K562 (cell line): ENCODE data around the gene TMEM129. TPM values are rescaled to one million over a fixed set of nuclear protein-coding genes. Genes with fewer than 3 reads are reported as not detected.

Experiments used
- BRD9 ChIP-seq: fragments of 450-650 bp; IDR thresholded peaks from 2 replicates; pipeline ENCODE4 v1.6.1; 2018; ENCODE audit warnings: low read depth; ENCODE audit not compliant: partially characterized antibody
- CBX3 ChIP-seq, 2 experiments: IDR thresholded peaks; 1 replicate in 1 of 2; 2 replicates in 1 of 2; pipeline ENCODE4 v1.6.1; 2012; ENCODE audit warnings: inconsistent platforms in 2 of 2, low read length in 2 of 2, borderline replicate concordance in 1 of 2, control low read depth in 1 of 2
- E2F3 ChIP-seq: fragments of 250-450 bp; sonication (Bioruptor Pico); IDR thresholded peaks from 2 replicates; pipeline ENCODE4 v1.4.0; 2020; ENCODE audit warnings: mild to moderate bottlenecking
- ELF1 ChIP-seq: fragments of 200-800 bp; sonication (Bioruptor generic); IDR thresholded peaks from 2 replicates; pipeline ENCODE4 v1.6.1; 2016; ENCODE audit warnings: missing genetic modification characterization, missing compliant biosample characterization
- ETV5 ChIP-seq: sonication (generic); formaldehyde crosslinking; IDR thresholded peaks from 2 replicates; pipeline ENCODE4 v1.4.0; 2020; ENCODE audit warnings: low read depth, mild to moderate bottlenecking, missing genetic modification reagents
- GATAD2B ChIP-seq: fragments of 450-650 bp; IDR thresholded peaks from 2 replicates; pipeline ENCODE4 v1.6.1; 2017; ENCODE audit warnings: mild to moderate bottlenecking, borderline replicate concordance
- HDAC2 ChIP-seq: fragments of 450-650 bp; IDR thresholded peaks from 2 replicates; pipeline ENCODE4 v1.6.1; 2016; ENCODE audit warnings: mild to moderate bottlenecking
- HINFP ChIP-seq: fragments of 450-650 bp; conservative IDR thresholded peaks from 2 replicates; pipeline ENCODE4 v1.6.1; 2016; ENCODE audit warnings: missing genetic modification characterization, low read depth, mild to moderate bottlenecking, control low read depth, missing compliant biosample characterization
- HMGN3 ChIP-seq: IDR thresholded peaks from 2 replicates; pipeline ENCODE4 v1.6.1; 2011; ENCODE audit warnings: borderline replicate concordance, low read depth, mild to moderate bottlenecking, mixed read lengths, low read length; ENCODE audit not compliant: insufficient read length; ENCODE audit errors: extremely low read depth
- KAT7 ChIP-seq: sonication (generic); formaldehyde crosslinking; IDR thresholded peaks from 2 replicates; pipeline ENCODE4 v1.8.0; 2022; ENCODE audit warnings: missing genetic modification reagents, mild to moderate bottlenecking, borderline replicate concordance
- L3MBTL2 ChIP-seq: fragments of 450-650 bp; IDR thresholded peaks from 2 replicates; pipeline ENCODE4 v1.6.1; 2016; ENCODE audit warnings: mild to moderate bottlenecking, moderate library complexity
- MEF2D ChIP-seq: conservative IDR thresholded peaks from 2 replicates; pipeline ENCODE4 v1.6.1; 2016; ENCODE audit warnings: low read depth, missing genetic modification characterization, missing compliant biosample characterization
- NONO ChIP-seq, 2 experiments: fragments of 200-400 bp in 1 of 2; fragments of 450-650 bp in 1 of 2; formaldehyde crosslinking in 1 of 2; IDR thresholded peaks; 2 replicates each; pipeline ENCODE4 v1.6.1; 2017; ENCODE audit warnings: low read depth in 2 of 2, mild to moderate bottlenecking in 2 of 2, moderate library complexity in 2 of 2, low read length in 1 of 2
- POLR2AphosphoS5 ChIP-seq: IDR thresholded peaks from 2 replicates; pipeline ENCODE4 v1.6.1; 2011; ENCODE audit warnings: mild to moderate bottlenecking, low read depth, low read length, moderate library complexity; ENCODE audit not compliant: control insufficient read depth, insufficient read depth
- RB1 ChIP-seq: fragments of 450-650 bp; IDR thresholded peaks from 2 replicates; pipeline ENCODE4 v1.6.1; 2017; ENCODE audit warnings: low read depth, mild to moderate bottlenecking
- RBM15 ChIP-seq: fragments of 200-400 bp; formaldehyde crosslinking; IDR thresholded peaks from 2 replicates; pipeline ENCODE4 v1.6.1; 2018; ENCODE audit warnings: mild to moderate bottlenecking, low read length, moderate library complexity; ENCODE audit not compliant: insufficient read depth
- SNRNP70 ChIP-seq: fragments of 200-400 bp; formaldehyde crosslinking; optimal IDR thresholded peaks from 2 replicates; pipeline ENCODE3; 2017; ENCODE audit warnings: low read depth, low read length
- UBTF ChIP-seq, 2 experiments: IDR thresholded peaks; 2 replicates each; pipeline ENCODE4 v1.6.1; 2012; ENCODE audit warnings: improper control_type of control experiment in 2 of 2, low read depth in 2 of 2, low read length in 2 of 2, borderline replicate concordance in 1 of 2
- ZBTB7A ChIP-seq: IDR thresholded peaks from 2 replicates; pipeline ENCODE4 v1.6.1; 2011; ENCODE audit warnings: low read depth, mild to moderate bottlenecking, low read length, moderate library complexity, borderline replicate concordance; ENCODE audit not compliant: control insufficient read depth
- ZFPM2 ChIP-seq: fragments of 250-450 bp; sonication (Bioruptor Pico); IDR thresholded peaks from 2 replicates; pipeline ENCODE4 v1.5.1; 2022; ENCODE audit warnings: mild to moderate bottlenecking
- ZNF354B ChIP-seq: fragments of 250-450 bp; sonication (Bioruptor Pico); IDR thresholded peaks from 2 replicates; pipeline ENCODE4 v1.4.0; 2020
- ZZZ3 ChIP-seq: fragments of 450-650 bp; IDR thresholded peaks from 2 replicates; pipeline ENCODE4 v1.6.1; 2016; ENCODE audit warnings: antibody characterized with exemption, mild to moderate bottlenecking, moderate library complexity
- polyA plus RNA-seq, 8 experiments: library from polyadenylated mRNA; depleted of rRNA in 4 of 8; stranded (reverse) in 5 of 8; unstranded in 3 of 8; fragments of >200 nt; fragmentation: Nextera tagmentation in 2 of 8; fragmentation: Illumina TruSeq in 1 of 8; extraction: Ambion mirVana in 2 of 8; extraction: Trizol in 1 of 8; gene quantifications; 2 replicates each; pipeline versions ENCODE4 v1.2.1 to v1.2.3, GENCODE V29; 2011 to 2014; ENCODE audit warnings: inconsistent platforms in 1 of 8, missing spikeins in 1 of 8
- total RNA-seq, 7 experiments: library from RNA; depleted of rRNA in 6 of 7; stranded (reverse); fragments of >200 nt in 6 of 7; fragmentation: Illumina TruSeq in 2 of 7; extraction: Trizol in 2 of 7; gene quantifications; 2 replicates each; pipeline versions ENCODE4 v1.2.1 to v1.2.3, GENCODE V29; 2011 to 2021; ENCODE audit warnings: low replicate concordance in 1 of 7
- TF ChIP-seq, protein P1 (sequence below): sonication (generic); formaldehyde crosslinking; IDR thresholded peaks from 2 replicates; pipeline ENCODE4 v1.8.0; 2023; ENCODE audit warnings: mild to moderate bottlenecking, missing genetic modification reagents

TMEM129 gene
- total and polyA plus RNA-seq, 9 of the 15 experiments (the other 6 are each of a cell fraction or from before 2014, with no cell fraction given): 0.34 to 47.2 (median 18.8) TPM

- TF ChIP-seq CBX3 (IDR thresholded peaks at IDR 0.05; ENCODE audit: borderline replicate concordance in 1 of 2, low read length in 2 of 2): peak in 1 of 2 experiments; percentile 2; a peak in 1 of 3 replicates
- peak; percentile 27; the same call in 1 of the 2 replicates for TF ChIP-seq ELF1 (tag)
- no peak for TF ChIP-seq KAT7 (CRISPR knock-in tag)
- no peak for TF ChIP-seq BRD9
- no peak for TF ChIP-seq L3MBTL2
- TF ChIP-seq ZFPM2: no peak
- peak; percentile 48 for TF ChIP-seq HMGN3
- TF ChIP-seq ZZZ3: no peak
- peak in 1 of 2 experiments; percentile 88; a peak in 2 of 4 replicates for TF ChIP-seq NONO (IDR thresholded peaks at IDR 0.05; ENCODE audit: low read depth in 2 of 2, low read length in 1 of 2)
- peak; percentile 58; the same call in 1 of the 2 replicates for TF ChIP-seq ZBTB7A
- TF ChIP-seq E2F3: no peak
- 0 out of 2 replicates have a peak, but pooled peaks have one; percentile 3 for TF ChIP-seq HDAC2
- no peak for TF ChIP-seq MEF2D (tag)
- 0 out of 2 replicates have a peak, but pooled peaks have one; percentile 74 for TF ChIP-seq GATAD2B
- TF ChIP-seq, protein P1, sequence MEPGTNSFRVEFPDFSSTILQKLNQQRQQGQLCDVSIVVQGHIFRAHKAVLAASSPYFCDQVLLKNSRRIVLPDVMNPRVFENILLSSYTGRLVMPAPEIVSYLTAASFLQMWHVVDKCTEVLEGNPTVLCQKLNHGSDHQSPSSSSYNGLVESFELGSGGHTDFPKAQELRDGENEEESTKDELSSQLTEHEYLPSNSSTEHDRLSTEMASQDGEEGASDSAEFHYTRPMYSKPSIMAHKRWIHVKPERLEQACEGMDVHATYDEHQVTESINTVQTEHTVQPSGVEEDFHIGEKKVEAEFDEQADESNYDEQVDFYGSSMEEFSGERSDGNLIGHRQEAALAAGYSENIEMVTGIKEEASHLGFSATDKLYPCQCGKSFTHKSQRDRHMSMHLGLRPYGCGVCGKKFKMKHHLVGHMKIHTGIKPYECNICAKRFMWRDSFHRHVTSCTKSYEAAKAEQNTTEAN (CRISPR knock-in tag): no peak
- TF ChIP-seq UBTF (IDR thresholded peaks at IDR 0.05; ENCODE audit: borderline replicate concordance in 1 of 2, low read depth in 2 of 2, low read length in 2 of 2): peak in 1 of 2 experiments; percentile 85; a peak in 1 of 4 replicates
- no peak for TF ChIP-seq SNRNP70
- no peak for TF ChIP-seq POLR2AphosphoS5
- TF ChIP-seq HINFP: no peak
- no peak for TF ChIP-seq RBM15
- 0 out of 2 replicates have a peak, but pooled peaks have one; percentile 16 for TF ChIP-seq ETV5
- TF ChIP-seq ZNF354B (CRISPR knock-in tag): no peak
- TF ChIP-seq RB1: peak; percentile 11; the same call in 1 of the 2 replicates
Observed at GRCh38 chr4:1711571-1712215, 9.4 kb downstream of the TMEM129 start (continued).
